ENCODE data around the gene TTC21A.

The TTC21A gene

GRCh38 chr3:39184081-39184967, 76.8 kb downstream of the TTC21A start:
- no peak for DNase-seq

GRCh38 chr3:39184968-39185285, 77.4 kb downstream of the TTC21A start:
- no peak for DNase-seq

- DNase-seq = no peak
These were observed 78.0 kb downstream of the TTC21A start for GRCh38 chr3:39185326-39185958.

DNA sequence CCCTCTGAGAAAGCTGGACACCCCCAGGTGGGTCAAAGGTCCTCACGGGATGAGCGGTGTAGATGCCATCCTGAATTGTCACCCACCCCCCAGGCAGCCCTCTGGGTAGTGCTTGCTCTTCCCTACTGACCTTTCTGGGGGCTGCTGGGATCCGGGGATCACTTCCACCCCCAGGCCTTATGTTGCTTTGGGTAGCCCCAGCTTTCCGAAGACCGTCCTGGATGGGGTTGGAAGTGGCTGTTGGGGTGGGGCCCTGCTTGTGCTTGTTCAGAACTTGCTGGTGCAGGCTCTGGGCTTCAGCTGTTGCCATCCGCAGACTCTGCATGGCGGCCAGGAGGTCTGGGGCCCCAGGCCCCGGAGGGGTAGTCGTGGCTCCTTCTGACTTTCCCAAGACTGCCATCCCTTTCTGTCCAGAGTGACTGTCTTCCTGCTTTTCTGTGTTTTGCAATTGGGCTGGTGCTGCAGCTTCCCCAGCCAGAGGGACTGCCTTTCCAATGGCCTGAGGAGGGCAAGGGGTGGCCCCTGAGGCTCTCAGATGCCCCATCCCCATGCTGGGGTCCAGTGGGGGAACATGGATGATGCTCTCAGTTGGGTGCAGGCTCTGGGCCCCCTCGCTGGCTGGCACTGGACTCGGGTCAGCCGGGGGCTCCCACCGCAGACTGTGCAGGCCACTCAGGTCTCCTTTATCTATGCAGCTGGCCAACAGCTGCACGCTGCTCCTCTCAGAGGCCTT, 78.6 kb downstream of the TTC21A start:
- DNase-seq = no peak

DNA sequence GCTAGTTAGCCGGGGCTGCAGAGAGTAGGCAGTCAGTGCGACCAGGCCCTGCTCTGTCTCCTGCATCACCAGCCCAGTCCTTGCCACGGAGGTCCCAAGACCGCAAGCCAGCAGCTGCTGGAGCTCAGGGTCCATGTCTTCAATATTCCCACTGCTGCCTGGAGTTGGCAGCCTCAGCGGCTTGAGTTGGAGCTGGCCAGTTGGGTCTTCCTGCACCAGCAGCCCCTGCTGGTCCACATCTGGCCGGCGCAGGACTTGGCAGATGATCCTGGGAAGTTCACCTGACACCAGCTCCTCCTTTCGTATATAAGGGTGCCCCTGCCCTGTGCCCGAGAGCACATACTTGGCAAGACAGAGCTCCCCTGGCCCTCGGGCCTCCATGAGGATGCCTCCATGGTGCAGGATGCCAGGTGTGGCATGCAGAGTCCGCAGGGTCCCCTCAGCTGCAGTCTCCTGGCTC, 79.2 kb downstream of the TTC21A start:
- DNase-seq = no peak

DNA sequence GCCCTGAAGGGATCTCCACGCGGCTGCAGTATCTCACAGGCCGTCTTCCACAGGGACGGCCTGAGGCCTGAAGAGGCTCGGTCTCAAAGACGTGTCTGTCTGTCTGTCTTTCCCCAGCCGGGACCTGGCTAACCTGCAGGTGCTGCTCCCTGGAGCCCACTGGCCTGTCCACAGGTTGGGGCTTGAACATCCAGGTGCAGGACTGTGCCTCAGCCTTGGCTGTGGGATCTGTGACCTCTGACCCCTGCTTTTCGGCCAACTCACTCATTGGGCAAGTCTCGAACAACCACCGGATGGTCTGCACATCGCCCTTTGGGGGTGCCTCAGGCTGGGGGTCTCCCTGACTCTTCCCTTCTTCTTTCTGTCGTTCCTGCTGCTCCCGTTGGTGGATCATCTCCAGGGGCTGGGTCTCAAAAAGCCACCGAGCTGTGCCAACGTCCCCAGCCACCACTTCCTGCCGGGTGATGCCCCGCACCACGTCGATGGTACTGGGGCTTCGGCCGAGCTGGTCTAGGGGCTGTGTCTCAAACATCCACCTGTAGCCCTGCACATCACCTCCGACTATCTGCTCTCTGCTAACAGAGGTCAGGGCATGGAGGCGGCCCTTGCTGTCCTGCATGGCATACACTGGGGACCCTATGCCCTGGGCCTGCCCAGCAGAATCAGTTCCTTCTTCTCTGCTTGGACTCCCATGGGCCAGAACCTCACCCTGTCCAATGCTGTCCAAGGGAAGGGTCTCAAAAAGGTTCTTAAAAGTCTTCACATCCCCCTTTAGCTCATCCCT, 80.1 kb downstream of the TTC21A start:
- no peak for DNase-seq

Data from KG1 (cell line).